ENCODE measurements around the gene MARS1.

The MARS1 gene

DNA sequence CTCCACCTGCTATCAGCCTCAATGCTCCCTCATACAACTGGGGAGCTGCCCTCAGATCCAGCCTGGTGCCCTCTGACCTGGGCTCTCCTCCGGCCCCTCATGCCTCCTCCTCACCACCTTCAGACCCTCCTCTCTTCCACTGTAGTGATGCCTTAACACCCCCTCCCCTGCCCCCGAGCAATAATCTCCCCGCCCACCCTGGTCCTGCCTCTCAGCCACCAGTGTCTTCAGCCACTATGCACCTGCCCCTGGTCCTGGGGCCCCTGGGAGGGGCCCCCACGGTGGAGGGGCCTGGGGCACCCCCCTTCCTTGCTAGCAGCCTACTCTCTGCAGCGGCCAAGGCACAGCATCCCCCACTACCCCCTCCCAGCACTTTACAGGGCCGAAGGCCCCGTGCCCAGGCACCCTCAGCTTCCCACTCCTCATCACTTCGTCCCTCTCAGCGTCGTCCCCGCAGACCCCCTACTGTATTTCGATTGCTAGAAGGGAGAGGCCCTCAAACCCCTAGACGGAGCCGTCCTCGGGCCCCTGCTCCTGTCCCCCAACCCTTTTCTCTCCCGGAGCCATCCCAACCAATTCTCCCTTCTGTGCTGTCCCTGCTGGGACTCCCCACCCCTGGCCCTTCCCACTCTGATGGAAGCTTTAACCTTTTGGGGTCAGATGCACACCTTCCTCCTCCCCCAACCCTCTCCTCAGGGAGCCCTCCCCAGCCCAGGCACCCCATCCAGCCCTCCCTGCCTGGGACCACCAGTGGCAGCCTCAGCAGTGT, 37.9 kb downstream of the MARS1 start:
- DNase-seq (ENCODE audit: low read depth, low spot score): no peak
- in situ Hi-C loops (cut with HindIII; ENCODE audit: low sequenced_read_pairs): no loop called here
- TF ChIP-seq CTCF (IDR thresholded peaks at IDR 0.05; ENCODE audit: low read depth, low read length): no peak
- no peak overlapping the region for H3K4me3 ChIP-seq (ENCODE audit: low read depth, low read length)

DNA sequence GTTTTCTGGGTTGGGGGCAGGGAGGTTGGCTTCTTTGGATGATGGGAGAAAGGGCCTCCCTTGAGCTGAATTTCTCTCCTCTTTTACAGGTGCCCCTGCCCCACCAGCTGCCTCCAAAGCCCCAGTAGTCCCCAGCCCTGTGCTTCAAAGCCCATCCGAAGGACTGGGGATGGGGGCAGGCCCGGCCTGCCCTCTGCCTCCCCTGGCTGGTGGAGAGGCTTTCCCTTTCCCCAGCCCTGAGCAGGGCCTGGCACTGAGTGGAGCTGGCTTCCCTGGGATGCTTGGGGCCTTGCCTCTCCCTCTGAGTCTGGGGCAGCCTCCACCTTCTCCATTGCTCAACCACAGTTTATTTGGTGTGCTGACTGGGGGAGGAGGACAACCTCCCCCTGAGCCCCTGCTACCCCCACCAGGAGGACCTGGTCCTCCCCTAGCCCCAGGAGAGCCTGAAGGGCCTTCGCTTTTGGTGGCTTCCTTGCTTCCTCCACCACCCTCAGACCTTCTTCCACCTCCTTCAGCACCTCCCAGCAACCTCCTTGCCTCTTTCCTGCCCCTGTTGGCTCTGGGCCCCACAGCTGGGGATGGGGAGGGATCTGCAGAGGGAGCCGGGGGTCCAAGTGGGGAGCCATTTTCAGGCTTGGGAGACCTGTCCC, 38.7 kb downstream of the MARS1 start:
- TF ChIP-seq CTCF (IDR thresholded peaks at IDR 0.05; ENCODE audit: low read depth, low read length): no peak
- no peak for DNase-seq (ENCODE audit: low read depth, low spot score)
- H3K4me3 ChIP-seq (ENCODE audit: low read depth, low read length): no peak overlapping the region
- in situ Hi-C loops (cut with HindIII; ENCODE audit: low sequenced_read_pairs): no loop called here

- no peak for DNase-seq (ENCODE audit: low read depth, low spot score)
- in situ Hi-C loops (cut with HindIII; ENCODE audit: low sequenced_read_pairs): no loop called here
- no peak for TF ChIP-seq CTCF (IDR thresholded peaks at IDR 0.05; ENCODE audit: low read depth, low read length)
- no peak overlapping the region for H3K4me3 ChIP-seq (ENCODE audit: low read depth, low read length)
Observed at GRCh38 chr12:57527184-57527583, 39.3 kb downstream of the MARS1 start.

DNA sequence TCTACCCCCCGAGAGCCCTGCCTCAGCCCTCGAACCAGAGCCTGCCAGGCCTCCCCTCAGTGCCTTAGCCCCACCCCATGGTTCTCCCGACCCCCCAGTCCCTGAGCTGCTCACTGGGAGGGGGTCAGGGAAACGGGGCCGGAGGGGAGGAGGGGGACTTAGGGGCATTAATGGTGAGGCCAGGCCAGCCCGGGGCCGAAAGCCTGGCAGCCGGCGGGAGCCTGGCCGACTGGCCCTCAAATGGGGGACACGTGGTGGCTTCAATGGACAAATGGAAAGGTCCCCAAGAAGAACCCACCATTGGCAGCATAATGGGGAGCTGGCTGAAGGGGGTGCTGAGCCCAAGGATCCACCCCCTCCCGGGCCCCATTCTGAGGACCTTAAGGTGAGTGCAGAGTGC, 40.3 kb downstream of the MARS1 start:
- in situ Hi-C loops (cut with HindIII; ENCODE audit: low sequenced_read_pairs): no loop called here

DNA sequence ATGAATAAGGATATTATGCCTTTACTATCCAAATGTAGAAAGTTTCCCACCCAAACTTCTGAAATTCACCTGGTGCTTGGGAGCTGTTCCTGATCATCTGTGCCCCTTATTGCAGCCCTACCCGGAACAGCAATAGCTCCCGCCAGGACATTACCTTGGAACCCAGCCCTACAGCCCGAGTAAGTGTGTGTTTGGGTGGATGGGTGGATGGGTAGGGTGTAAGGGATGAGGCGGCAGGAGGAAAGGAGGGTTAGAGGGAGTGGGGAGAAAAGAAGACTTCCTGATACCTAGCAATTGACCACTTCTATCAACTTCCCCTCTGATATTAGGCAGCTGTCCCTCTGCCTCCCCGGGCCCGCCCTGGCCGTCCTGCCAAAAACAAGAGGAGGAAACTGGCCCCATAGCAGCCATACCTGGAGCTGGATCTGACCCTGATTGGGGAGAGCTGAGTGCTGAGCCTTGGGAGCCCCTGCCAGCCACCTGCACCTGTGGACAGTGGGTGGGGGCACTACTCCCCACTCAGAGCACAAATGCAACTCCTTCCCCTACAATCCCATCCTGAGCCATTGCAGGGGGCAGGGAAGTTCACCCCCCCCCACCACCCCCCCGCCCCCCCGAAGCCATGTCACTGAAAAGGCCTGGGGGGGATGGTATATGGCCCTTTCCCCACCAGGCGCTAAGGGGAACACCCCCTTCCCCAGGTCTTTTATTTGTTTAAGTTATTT, 41.1 kb downstream of the MARS1 start:
- DNase-seq (ENCODE audit: low read depth, low spot score): no peak
- H3K4me3 ChIP-seq (ENCODE audit: low read depth, low read length): no peak overlapping the region
- TF ChIP-seq CTCF (IDR thresholded peaks at IDR 0.05; ENCODE audit: low read depth, low read length): no peak
- in situ Hi-C loops (cut with HindIII; ENCODE audit: low sequenced_read_pairs): no loop called here

More for the DNA sequence above, 40.3 kb downstream of the MARS1 start:
- DNase-seq (ENCODE audit: low read depth, low spot score): no peak
- TF ChIP-seq CTCF (IDR thresholded peaks at IDR 0.05; ENCODE audit: low read depth, low read length): no peak
- no peak overlapping the region for H3K4me3 ChIP-seq (ENCODE audit: low read depth, low read length)

- DNase-seq (ENCODE audit: low read depth, low spot score): no peak
- in situ Hi-C loops (cut with HindIII; ENCODE audit: low sequenced_read_pairs): no loop called here
- TF ChIP-seq CTCF (IDR thresholded peaks at IDR 0.05; ENCODE audit: low read depth, low read length): no peak
- no peak overlapping the region for H3K4me3 ChIP-seq (ENCODE audit: low read depth, low read length)
Observed at GRCh38 chr12:57529831-57530230, 42.0 kb downstream of the MARS1 start.

All from astrocyte of the spinal cord (primary cell).